H1 (cell line): ENCODE measurements around the gene SERPINB6. TPM values are rescaled to one million over a fixed set of nuclear protein-coding genes. Genes with fewer than 3 reads are reported as not detected.
"Not testable (repeated sequence)": the region's sequence is repeated elsewhere in the genome, so short reads cannot be mapped to it uniquely, and the experiment has no call there.

Experiments used
- CTCF ChIA-PET: fragments of 300-600 bp; sonication (Branson Sonifier 250); formaldehyde crosslinking; loops from one replicate; lab custom pipeline; 2021; ENCODE audit not compliant: partially characterized antibody; lab: Charles Lee
- POLR2A ChIA-PET: fragments of 300-600 bp; sonication (Branson Sonifier 250); formaldehyde crosslinking; loops from one replicate; lab custom pipeline; 2021; ENCODE audit warnings: inconsistent platforms; ENCODE audit not compliant: partially characterized antibody; lab: Charles Lee
- DNase-seq, 2 experiments: peaks; one replicate each; pipeline versions ENCODE4 v3.0.0 to v3.0.0-alpha.2; 2010 to 2022; ENCODE audit warnings: low spot score in 2 of 2, low read depth in 1 of 2, mixed read lengths in 1 of 2
- FAIRE-seq: peaks from 2 replicates; lab custom pipeline; 2011; peaks lifted over from hg19 to GRCh38; lab: Jason Lieb, UNC
- H2AFZ ChIP-seq: 2 replicates; pipeline ENCODE4 v1.8.1; 2012; ENCODE audit warnings: low read length, inconsistent platforms
- H2AK5ac ChIP-seq: 2 replicates; pipeline ENCODE4 v1.6.1; 2013; ENCODE audit warnings: low read depth, low read length
- H2BK120ac ChIP-seq: replicated peaks from 2 replicates; pipeline ENCODE3; 2013; ENCODE audit warnings: low read depth, low read length, inconsistent platforms
- H2BK12ac ChIP-seq: 2 replicates; pipeline ENCODE4 v1.6.1; 2013; ENCODE audit warnings: low read depth, low read length
- H2BK15ac ChIP-seq: 2 replicates; pipeline ENCODE4 v1.6.1; 2013; ENCODE audit warnings: low read length
- H2BK20ac ChIP-seq: 2 replicates; pipeline ENCODE4 v1.6.1; 2013; ENCODE audit warnings: low read length
- H2BK5ac ChIP-seq: 2 replicates; pipeline ENCODE4 v1.6.1; 2013; ENCODE audit warnings: low read depth, low read length
- H3K14ac ChIP-seq: 2 replicates; pipeline ENCODE4 v1.6.1; 2013; ENCODE audit warnings: inconsistent platforms; ENCODE audit not compliant: insufficient read length
- H3K18ac ChIP-seq: 2 replicates; pipeline ENCODE4 v1.6.1; 2013; ENCODE audit warnings: low read length; ENCODE audit errors: extremely low read depth
- H3K23ac ChIP-seq: 2 replicates; pipeline ENCODE4 v1.6.1; 2013; ENCODE audit warnings: inconsistent platforms; ENCODE audit not compliant: insufficient read length
- H3K23me2 ChIP-seq: 2 replicates; pipeline ENCODE4 v1.6.1; 2013; ENCODE audit warnings: low read depth, low read length
- H3K27ac ChIP-seq: 2 replicates; pipeline ENCODE4 v1.6.1; 2011; ENCODE audit warnings: low read depth, low read length, inconsistent platforms
- H3K27me3 ChIP-seq, 4 experiments: replicated peaks in 1 of 4; 1 replicate in 1 of 4; 2 replicates in 3 of 4; pipeline versions ENCODE4 v1.6.1 to v1.8.1; 2011 to 2013; ENCODE audit warnings: low read length in 3 of 4, mild to moderate bottlenecking in 3 of 4, inconsistent platforms in 2 of 4, mixed read lengths in 2 of 4, moderate library complexity in 1 of 4; ENCODE audit not compliant: control insufficient read depth in 3 of 4, insufficient read depth in 3 of 4; ENCODE audit errors: extremely low read depth in 1 of 4
- H3K36me3 ChIP-seq, 4 experiments: 2 replicates each; pipeline versions ENCODE4 v1.6.1 to v1.8.1; 2011 to 2013; ENCODE audit warnings: mild to moderate bottlenecking in 4 of 4, low read length in 3 of 4, moderate library complexity in 2 of 4, control low read depth in 1 of 4, inconsistent platforms in 1 of 4; ENCODE audit not compliant: insufficient read depth in 4 of 4, control insufficient read depth in 2 of 4
- H3K4ac ChIP-seq: replicated peaks from 2 replicates; pipeline ENCODE3; 2013; ENCODE audit warnings: low read length, low read depth, mixed read lengths, inconsistent platforms; ENCODE audit not compliant: insufficient read length
- H3K4me1 ChIP-seq, 4 experiments: replicated peaks in 1 of 4; 1 replicate in 1 of 4; 2 replicates in 3 of 4; pipeline versions ENCODE4 v1.6.1 to v1.8.1; 2011 to 2013; ENCODE audit warnings: low read length in 3 of 4, inconsistent platforms in 2 of 4, mixed read lengths in 1 of 4; ENCODE audit not compliant: insufficient read depth in 4 of 4, control insufficient read depth in 3 of 4
- H3K4me2 ChIP-seq, 2 experiments: 2 replicates each; pipeline versions ENCODE4 v1.6.1 to v1.8.1; 2011 to 2013; ENCODE audit warnings: low read depth in 2 of 2, low read length in 2 of 2, control low read depth in 1 of 2, inconsistent platforms in 1 of 2, mild to moderate bottlenecking in 1 of 2; ENCODE audit not compliant: insufficient read depth in 1 of 2
- H3K4me3 ChIP-seq, 4 experiments: fragments of 200-600, 300-600 bp in 1 of 4; sonication (generic), shearing (Covaris generic), sonication (Bioruptor Twin) in 1 of 4; 2 replicates each; pipeline versions ENCODE4 v1.5.1 to v1.8.1; 2011 to 2016; ENCODE audit warnings: low read length in 4 of 4, low read depth in 3 of 4, control low read depth in 2 of 4, inconsistent platforms in 2 of 4, mild to moderate bottlenecking in 2 of 4, mixed read lengths in 1 of 4, moderate library complexity in 1 of 4; ENCODE audit not compliant: insufficient read depth in 2 of 4; ENCODE audit errors: extremely low read depth in 1 of 4
- H3K56ac ChIP-seq: replicated peaks from 2 replicates; pipeline ENCODE3; 2013; ENCODE audit warnings: low read depth, mild to moderate bottlenecking, mixed read lengths, low read length, inconsistent platforms; ENCODE audit not compliant: insufficient read length
- H3K79me1 ChIP-seq: 2 replicates; pipeline ENCODE4 v1.6.1; 2013; ENCODE audit warnings: low read depth, low read length, control low read depth
- H3K79me2 ChIP-seq, 2 experiments: 2 replicates each; pipeline versions ENCODE4 v1.6.1 to v1.8.1; 2012 to 2013; ENCODE audit warnings: low read length in 2 of 2, mild to moderate bottlenecking in 2 of 2, inconsistent platforms in 1 of 2; ENCODE audit not compliant: insufficient read depth in 2 of 2, control insufficient read depth in 1 of 2
- H3K9ac ChIP-seq, 4 experiments: replicated peaks in 1 of 4; 1 replicate in 1 of 4; 2 replicates in 3 of 4; pipeline versions ENCODE4 v1.6.1 to v1.8.1; 2011 to 2013; ENCODE audit warnings: low read depth in 3 of 4, low read length in 3 of 4, control low read depth in 2 of 4, mild to moderate bottlenecking in 2 of 4, moderate library complexity in 2 of 4, inconsistent platforms in 1 of 4; ENCODE audit errors: extremely low read depth in 1 of 4
- H3K9me3 ChIP-seq, 2 experiments: 2 replicates each; pipeline versions ENCODE4 v1.6.1 to v1.8.1; 2012 to 2013; ENCODE audit warnings: mild to moderate bottlenecking in 2 of 2, moderate library complexity in 2 of 2, control low read depth in 1 of 2, inconsistent platforms in 1 of 2, low read depth in 1 of 2, low read length in 1 of 2, mixed read lengths in 1 of 2; ENCODE audit not compliant: insufficient read depth in 2 of 2
- H4K20me1 ChIP-seq, 2 experiments: replicated peaks in 1 of 2; 2 replicates each; pipeline versions ENCODE3 to v1.8.1; 2011 to 2013; ENCODE audit warnings: inconsistent platforms in 2 of 2, low read length in 2 of 2, mild to moderate bottlenecking in 1 of 2; ENCODE audit not compliant: insufficient read depth in 2 of 2, control insufficient read depth in 1 of 2
- H4K5ac ChIP-seq: 2 replicates; pipeline ENCODE4 v1.6.1; 2013; ENCODE audit warnings: low read length, low read depth, mixed read lengths, inconsistent platforms; ENCODE audit not compliant: insufficient read length
- H4K8ac ChIP-seq: 2 replicates; pipeline ENCODE4 v1.8.0; 2013; ENCODE audit warnings: mild to moderate bottlenecking, moderate library complexity, low read length, inconsistent platforms; ENCODE audit not compliant: insufficient read depth; ENCODE audit errors: extremely low read depth
- H4K91ac ChIP-seq: replicated peaks from 2 replicates; pipeline ENCODE3; 2013; ENCODE audit warnings: low read length, mixed read lengths, inconsistent platforms; ENCODE audit not compliant: insufficient read length
- POLR2A ChIP-seq, 2 experiments: IDR thresholded peaks; 1 replicate in 1 of 2; 2 replicates in 1 of 2; pipeline ENCODE4 v1.6.1; 2011; ENCODE audit warnings: low read depth in 2 of 2, low read length in 2 of 2, mild to moderate bottlenecking in 2 of 2; ENCODE audit errors: control extremely low read depth in 1 of 2
- RAD21 ChIP-seq, 2 experiments: IDR thresholded peaks in 1 of 2; conservative IDR thresholded peaks in 1 of 2; 2 replicates each; pipeline ENCODE4 v1.6.1; 2011; ENCODE audit warnings: low read depth in 2 of 2, low read length in 2 of 2, improper control_type of control experiment in 1 of 2, inconsistent platforms in 1 of 2, mild to moderate bottlenecking in 1 of 2, moderate library complexity in 1 of 2
- SIN3A ChIP-seq, 2 experiments: IDR thresholded peaks in 1 of 2; conservative IDR thresholded peaks in 1 of 2; 2 replicates each; pipeline ENCODE4 v1.6.1; 2011 to 2012; ENCODE audit warnings: low read length in 2 of 2, improper control_type of control experiment in 1 of 2, low read depth in 1 of 2, mild to moderate bottlenecking in 1 of 2
- WGBS, 2 experiments: shearing (Covaris generic) in 1 of 2; methylation state at CpG; one replicate each; pipeline versions ENCODE4 v1.1.6 to v1.1.7; 2013 to 2015; ENCODE audit warnings: low lambda C conversion rate in 2 of 2, mixed read lengths in 2 of 2, inconsistent platforms in 1 of 2, low coverage in 1 of 2, missing lambda C conversion rate in 1 of 2; ENCODE audit not compliant: insufficient replicate concordance in 2 of 2, insufficient coverage in 1 of 2, insufficient read length in 1 of 2; ENCODE audit errors: extremely low coverage in 1 of 2, missing lambda C conversion rate in 1 of 2; 5-methylcytosine and 5-hydroxymethylcytosine counted together
- polyA plus RNA-seq, 7 experiments: library from polyadenylated mRNA; depleted of rRNA in 3 of 7; stranded (reverse) in 5 of 7; unstranded in 2 of 7; fragments of >200 nt in 5 of 7; fragments of 200-250 nt in 2 of 7; gene quantifications; 1 replicate in 5 of 7; 2 replicates in 1 of 7; 4 replicates in 1 of 7; pipeline versions ENCODE4 v1.2.1 to v1.2.3, GENCODE V29; 2011 to 2013; ENCODE audit warnings: missing spikeins in 2 of 7, mixed read lengths in 2 of 7
- total RNA-seq: library from RNA; stranded (reverse); fragmentation: NEBNext Ultra II Directional; extraction: Animal tissue kit (Norgen Biotek cat#: 25700); gene quantifications from 2 replicates; pipeline ENCODE4 v1.2.1, GENCODE V29; 2021
- TF ChIP-seq, protein P1 (sequence below), 3 experiments: IDR thresholded peaks; 1 replicate in 2 of 3; 2 replicates in 1 of 3; pipeline versions ENCODE4 v1.5.1 to v1.6.1; 2011; ENCODE audit warnings: low read length in 3 of 3, mild to moderate bottlenecking in 3 of 3, inconsistent platforms in 2 of 3, low read depth in 1 of 3, moderate library complexity in 1 of 3; ENCODE audit not compliant: insufficient read depth in 1 of 3; ENCODE audit errors: control extremely low read depth in 1 of 3

The SERPINB6 gene
- total and polyA plus RNA-seq, 2 of the 8 experiments (the other 6 are each of a cell fraction or from before 2014, with no cell fraction given) = 27.2 to 29.4 TPM

DNA sequence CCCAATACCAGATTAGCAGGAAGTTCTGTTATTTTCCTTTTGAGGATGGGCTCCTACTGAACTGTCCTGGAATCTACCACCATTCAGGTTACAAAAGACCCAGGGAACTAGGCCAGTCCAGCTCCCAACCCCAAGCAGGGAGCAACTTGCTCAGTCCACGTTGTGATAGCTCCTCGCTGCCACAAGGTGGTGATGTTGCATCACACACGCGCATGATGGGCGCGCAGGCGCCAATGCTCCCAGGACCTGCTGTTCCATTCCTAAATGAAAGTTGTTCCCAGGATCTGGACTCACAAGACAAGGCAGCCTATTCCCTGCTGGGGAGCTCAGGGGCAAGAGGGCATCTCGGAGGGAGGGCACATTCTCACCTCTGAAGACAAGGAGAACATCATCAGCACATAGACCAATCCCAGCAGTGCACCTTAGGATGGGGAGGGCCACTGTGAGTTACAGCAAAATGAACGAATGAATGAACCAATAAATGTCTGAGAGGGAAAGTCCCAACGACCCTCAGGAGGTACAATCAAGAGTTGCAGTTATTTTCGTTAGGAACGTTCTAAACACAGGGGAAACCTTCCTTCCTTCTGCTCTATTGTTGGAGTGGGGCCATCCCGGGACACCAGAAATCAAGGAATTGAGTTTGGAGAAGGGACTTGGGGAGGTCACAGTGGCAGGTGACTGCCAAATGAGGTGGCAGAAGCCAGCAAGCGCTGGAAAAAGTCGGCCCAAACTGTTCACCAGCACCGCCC, 27.1 kb upstream of the SERPINB6 start:
- not testable (repeated sequence) for H3K56ac ChIP-seq, H3K27me3 ChIP-seq, H3K79me1 ChIP-seq, H2AK5ac ChIP-seq, H4K20me1 ChIP-seq, H4K8ac ChIP-seq, H2AFZ ChIP-seq, H4K91ac ChIP-seq, H2BK20ac ChIP-seq, H3K27ac ChIP-seq, H3K14ac ChIP-seq, H2BK12ac ChIP-seq, H4K5ac ChIP-seq, H3K36me3 ChIP-seq, H3K4ac ChIP-seq, H2BK120ac ChIP-seq, H3K9me3 ChIP-seq, H3K23ac ChIP-seq, H3K18ac ChIP-seq, H2BK5ac ChIP-seq, H2BK15ac ChIP-seq
- peaks cover 0 to 11% of the 10 kb centered on the region in 2 experiments; a peak in 1 of 4 replicates for H3K79me2 ChIP-seq
- H3K23me2 ChIP-seq = peaks cover 11% of the 10 kb centered on the region
- CTCF ChIA-PET = interaction anchor here (0.8 to 3.7 kb wide), 10 partner anchors 10 to 61 kb away, joined by 3 to 28 read pairs (median 4); no protein-coding TSS in a partner anchor
- 0 out of 4 replicates have a peak, but pooled peaks of 1 of the 2 experiments have one; percentile 11 for TF ChIP-seq SIN3A (conservative IDR thresholded peaks at IDR 0.05 in 1 of 2, IDR thresholded peaks at IDR 0.05 in 1 of 2; ENCODE audit: low read depth in 1 of 2, low read length in 2 of 2)
- peak in 1 of 2 experiments; percentile 2; a peak in 1 of 3 replicates for TF ChIP-seq POLR2A (IDR thresholded peaks at IDR 0.05; ENCODE audit: control extremely low read depth in 1 of 2, low read depth in 2 of 2, low read length in 2 of 2)
- TF ChIP-seq, protein P1, sequence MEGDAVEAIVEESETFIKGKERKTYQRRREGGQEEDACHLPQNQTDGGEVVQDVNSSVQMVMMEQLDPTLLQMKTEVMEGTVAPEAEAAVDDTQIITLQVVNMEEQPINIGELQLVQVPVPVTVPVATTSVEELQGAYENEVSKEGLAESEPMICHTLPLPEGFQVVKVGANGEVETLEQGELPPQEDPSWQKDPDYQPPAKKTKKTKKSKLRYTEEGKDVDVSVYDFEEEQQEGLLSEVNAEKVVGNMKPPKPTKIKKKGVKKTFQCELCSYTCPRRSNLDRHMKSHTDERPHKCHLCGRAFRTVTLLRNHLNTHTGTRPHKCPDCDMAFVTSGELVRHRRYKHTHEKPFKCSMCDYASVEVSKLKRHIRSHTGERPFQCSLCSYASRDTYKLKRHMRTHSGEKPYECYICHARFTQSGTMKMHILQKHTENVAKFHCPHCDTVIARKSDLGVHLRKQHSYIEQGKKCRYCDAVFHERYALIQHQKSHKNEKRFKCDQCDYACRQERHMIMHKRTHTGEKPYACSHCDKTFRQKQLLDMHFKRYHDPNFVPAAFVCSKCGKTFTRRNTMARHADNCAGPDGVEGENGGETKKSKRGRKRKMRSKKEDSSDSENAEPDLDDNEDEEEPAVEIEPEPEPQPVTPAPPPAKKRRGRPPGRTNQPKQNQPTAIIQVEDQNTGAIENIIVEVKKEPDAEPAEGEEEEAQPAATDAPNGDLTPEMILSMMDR (IDR thresholded peaks at IDR 0.05; ENCODE audit: control extremely low read depth in 1 of 3, insufficient read depth in 1 of 3, low read depth in 1 of 3, low read length in 3 of 3) = peak in 2 of 3 experiments; percentile 16 to 53; a peak in 2 of 4 replicates
- peak; percentile 58 to 60 for TF ChIP-seq RAD21 (IDR thresholded peaks at IDR 0.05 in 1 of 2, conservative IDR thresholded peaks at IDR 0.05 in 1 of 2; ENCODE audit: low read depth in 2 of 2, low read length in 2 of 2)
- peak overlapping the region; percentile 76 to 100 for H3K4me2 ChIP-seq
- POLR2A ChIA-PET = interaction anchor here (1.1 to 4.2 kb wide), 6 partner anchors 9 to 127 kb away, joined by 3 to 47 read pairs (median 5); no protein-coding TSS in a partner anchor
- H3K9ac ChIP-seq = peak overlapping the region in 1 of 4 experiments; percentile 68; a peak in 1 of 7 replicates
- peak overlapping the region; percentile 44 to 83 (median 79) for H3K4me3 ChIP-seq
- FAIRE-seq (peak; percentile 100), DNase-seq (peak in 1 of 2 experiments; percentile 67)
- 9% methylated on average over 9 of the region's 16 CpGs; no CpG with 5 or more reads in 1 of the 2 experiments for WGBS, 2 experiments
- H3K4me1 ChIP-seq = peaks cover 0 to 13% (median 3%) of the 10 kb centered on the region in 4 experiments; a peak in 6 of 7 replicates
